Panc1 (cell line): ENCODE measurements around the gene SLC25A34. TPM values are rescaled to one million over a fixed set of nuclear protein-coding genes. Genes with fewer than 3 reads are reported as not detected.

Experiments used
- total RNA-seq: library from RNA; stranded (reverse); gene quantifications from one replicate; pipeline ENCODE4 v1.2.1, GENCODE V29; 2021; ENCODE audit not compliant: unreplicated experiment

SLC25A34 gene
- total RNA-seq, 1 experiment from 2014 or later, result 0.64 TPM

Other genes starting within 250 kb of the SLC25A34 start
- 7.5 TPM for gene CASP9, start 212.0 kb upstream of the SLC25A34 start, total RNA-seq
- gene DNAJC16, start 209.4 kb upstream of the SLC25A34 start, total RNA-seq, result 22.0 TPM
- 3.1 TPM for gene AGMAT, start 151.2 kb upstream of the SLC25A34 start, total RNA-seq
- gene DDI2, start 118.8 kb upstream of the SLC25A34 start, total RNA-seq, result 27.7 TPM
- 54.6 TPM for gene PLEKHM2, start 51.9 kb upstream of the SLC25A34 start, total RNA-seq
- gene TMEM82, start 6.2 kb downstream of the SLC25A34 start, total RNA-seq, result not detected
- gene FBLIM1, start 22.5 kb downstream of the SLC25A34 start, total RNA-seq, result 4.3 TPM
- gene UQCRHL, start 71.4 kb downstream of the SLC25A34 start, total RNA-seq, result 2.6 TPM
- gene SPEN, start 111.4 kb downstream of the SLC25A34 start, total RNA-seq, result 58.3 TPM
- gene ZBTB17, start 239.8 kb downstream of the SLC25A34 start, total RNA-seq, result 41.6 TPM